Gastroesophageal sphincter (tissue), 4 donors: ENCODE results near the gene INAVA. TPM values are rescaled to one million over a fixed set of nuclear protein-coding genes. Genes with fewer than 3 reads are reported as not detected.

Source experiments
- ATAC-seq: fragments of 150-250 bp; one replicate; pipeline ENCODE4 v1.9.1; 2016; ENCODE audit warnings: mild to moderate bottlenecking, moderate library complexity
- H3K27ac ChIP-seq, 4 donors: fragments of 200-600 bp; sonication (generic) in 3 of 4; 1 replicate in 3 of 4; 2 replicates in 1 of 4; pipeline ENCODE4 v1.5.1; 2016 to 2019
- H3K27me3 ChIP-seq: fragments of 200-600 bp; sonication (generic); one replicate; pipeline ENCODE4 v1.5.1; 2019
- H3K36me3 ChIP-seq, 2 donors: fragments of 200-600 bp; sonication (generic); one replicate each; pipeline ENCODE4 v1.5.1; 2019; ENCODE audit warnings: control low read depth in 1 of 2
- H3K4me1 ChIP-seq, 3 donors: fragments of 200-600 bp; sonication (generic); 1 replicate in 2 of 3; 2 replicates in 1 of 3; pipeline ENCODE4 v1.5.1; 2016 to 2019; ENCODE audit warnings: control low read depth in 2 of 3
- H3K4me3 ChIP-seq, 2 donors: fragments of 200-600 bp; sonication (generic); one replicate each; pipeline ENCODE4 v1.5.1; 2019; ENCODE audit warnings: mild to moderate bottlenecking in 1 of 2, moderate library complexity in 1 of 2
- H3K9me3 ChIP-seq, 3 donors: fragments of 200-600 bp; sonication (generic); one replicate each; pipeline ENCODE4 v1.5.1; 2017 to 2019; ENCODE audit warnings: control low read depth in 2 of 3
- CTCF ChIP-seq, 4 experiments: fragments of 200-600 bp in 2 of 4; fragments of 450-650 bp in 2 of 4; sonication (generic) in 1 of 4; IDR thresholded peaks; one replicate each; pipeline ENCODE4 v1.5.1; 2017 to 2019; ENCODE audit warnings: antibody characterized with exemption in 4 of 4, mild to moderate bottlenecking in 2 of 4, moderate library complexity in 2 of 4
- EP300 ChIP-seq: sonication (generic); formaldehyde crosslinking; IDR thresholded peaks from one replicate; pipeline ENCODE4 v1.6.1; 2017; ENCODE audit warnings: antibody characterized with exemption, mild to moderate bottlenecking
- POLR2A ChIP-seq, 2 donors: fragments of 450-650 bp; IDR thresholded peaks; one replicate each; pipeline ENCODE4 v1.6.1; 2017; ENCODE audit warnings: antibody characterized with exemption in 2 of 2, mild to moderate bottlenecking in 2 of 2, moderate library complexity in 1 of 2
- POLR2AphosphoS5 ChIP-seq: sonication (generic); formaldehyde crosslinking; IDR thresholded peaks from one replicate; pipeline ENCODE4 v1.6.1; 2017; ENCODE audit warnings: antibody characterized with exemption
- WGBS, 2 donors: methylation state at CpG; one replicate each; pipeline ENCODE4 v1.1.5; 2018; ENCODE audit warnings: low coverage in 1 of 2; 5-methylcytosine and 5-hydroxymethylcytosine counted together
- total RNA-seq, 4 donors: library from RNA; depleted of rRNA; stranded (reverse); fragments of >200 nt; gene quantifications; one replicate each; pipeline ENCODE4 v1.1.0, GENCODE V29; 2016

The INAVA gene
- total RNA-seq, 4 donors from 2014 or later = 0.47 to 2.9 TPM; not detected in 2

GRCh38 chr1:200919386-200919785, 24.7 kb downstream of the INAVA start:
- ATAC-seq = no peak
- Histone ChIP-seq H3K4me1 (no peaks in the 10 kb centered on the region), H3K9me3 (no peaks in the 10 kb centered on the region), H3K4me3 (no peak overlapping the region), H3K27ac (no peak overlapping the region), H3K36me3 (no peaks in the 10 kb centered on the region), H3K27me3 (peaks cover 13% of the 10 kb centered on the region)
- TF ChIP-seq EP300 = no peak
- TF ChIP-seq POLR2AphosphoS5 = no peak
- TF ChIP-seq CTCF (IDR thresholded peaks at IDR 0.05) = no peak
- no peak for TF ChIP-seq POLR2A (IDR thresholded peaks at IDR 0.05)
- 70% methylated on average over 2 of the region's 2 CpGs; no CpG with 5 or more reads in 1 of the 2 donors for WGBS, 2 donors

GRCh38 chr1:200921571-200922110, 26.9 kb downstream of the INAVA start:
- H3K9me3 ChIP-seq = no peaks in the 10 kb centered on the region
- no peaks in the 10 kb centered on the region for H3K4me1 ChIP-seq
- no peak for TF ChIP-seq EP300
- no peak for TF ChIP-seq POLR2AphosphoS5
- TF ChIP-seq CTCF (IDR thresholded peaks at IDR 0.05) = no peak
- H3K36me3 ChIP-seq = no peaks in the 10 kb centered on the region
- H3K4me3 ChIP-seq = no peak overlapping the region
- peaks cover 4% of the 10 kb centered on the region for H3K27me3 ChIP-seq
- WGBS, 2 donors = 84 to 89% methylated on average over 6 to 9 of the region's 9 CpGs
- ATAC-seq = no peak
- no peak overlapping the region for H3K27ac ChIP-seq

- peaks cover 4% of the 10 kb centered on the region for H3K27me3 ChIP-seq
- no peaks in the 10 kb centered on the region for H3K4me1 ChIP-seq
- TF ChIP-seq POLR2AphosphoS5 (no peak), CTCF (IDR thresholded peaks at IDR 0.05) (no peak), POLR2A (IDR thresholded peaks at IDR 0.05) (no peak), EP300 (no peak)
- WGBS, 2 donors = 60 to 67% methylated on average over 1 of the region's 2 CpGs
- H3K4me3 ChIP-seq = no peak overlapping the region
- no peaks in the 10 kb centered on the region for H3K9me3 ChIP-seq
- no peak for ATAC-seq
- H3K27ac ChIP-seq = no peak overlapping the region
- no peaks in the 10 kb centered on the region for H3K36me3 ChIP-seq
Observed at GRCh38 chr1:200922406-200922805, 27.7 kb downstream of the INAVA start.

GRCh38 chr1:200923601-200924000, 28.9 kb downstream of the INAVA start:
- Histone ChIP-seq H3K4me3 (no peak overlapping the region), H3K27ac (no peak overlapping the region), H3K4me1 (no peaks in the 10 kb centered on the region), H3K9me3 (no peaks in the 10 kb centered on the region), H3K27me3 (peaks cover 4% of the 10 kb centered on the region), H3K36me3 (no peaks in the 10 kb centered on the region)
- WGBS, 2 donors = 56 to 60% methylated on average over 1 of the region's 1 CpG
- TF ChIP-seq EP300 = no peak
- no peak for TF ChIP-seq POLR2A (IDR thresholded peaks at IDR 0.05)
- TF ChIP-seq CTCF (IDR thresholded peaks at IDR 0.05) = no peak
- no peak for TF ChIP-seq POLR2AphosphoS5
- ATAC-seq = no peak

- no peaks in the 10 kb centered on the region for H3K4me1 ChIP-seq
- WGBS, 2 donors = 61 to 86% methylated on average over 4 of the region's 4 CpGs
- TF ChIP-seq CTCF (IDR thresholded peaks at IDR 0.05) (no peak), POLR2AphosphoS5 (no peak), EP300 (no peak), POLR2A (IDR thresholded peaks at IDR 0.05) (no peak)
- no peak overlapping the region for H3K4me3 ChIP-seq
- no peak for ATAC-seq
- H3K27ac ChIP-seq = no peak overlapping the region
- H3K27me3 ChIP-seq = peaks cover 4% of the 10 kb centered on the region
- H3K9me3 ChIP-seq = no peaks in the 10 kb centered on the region
- no peaks in the 10 kb centered on the region for H3K36me3 ChIP-seq
Observed at GRCh38 chr1:200925831-200926230, 31.1 kb downstream of the INAVA start.
